H1 (cell line): Measurements from ENCODE around the gene CHRNA4. TPM values are rescaled to one million over a fixed set of nuclear protein-coding genes. Genes with fewer than 3 reads are reported as not detected.

Experiments used
- CTCF ChIA-PET: fragments of 300-600 bp; sonication (Branson Sonifier 250); formaldehyde crosslinking; loops from one replicate; lab custom pipeline; 2021; ENCODE audit not compliant: partially characterized antibody; lab: Charles Lee
- POLR2A ChIA-PET: fragments of 300-600 bp; sonication (Branson Sonifier 250); formaldehyde crosslinking; loops from one replicate; lab custom pipeline; 2021; ENCODE audit warnings: inconsistent platforms; ENCODE audit not compliant: partially characterized antibody; lab: Charles Lee
- DNase-seq, 2 experiments: peaks; one replicate each; pipeline versions ENCODE4 v3.0.0 to v3.0.0-alpha.2; 2010 to 2022; ENCODE audit warnings: low spot score in 2 of 2, low read depth in 1 of 2, mixed read lengths in 1 of 2
- FAIRE-seq: peaks from 2 replicates; lab custom pipeline; 2011; peaks lifted over from hg19 to GRCh38; lab: Jason Lieb, UNC
- H2AFZ ChIP-seq: 2 replicates; pipeline ENCODE4 v1.8.1; 2012; ENCODE audit warnings: low read length, inconsistent platforms
- H2AK5ac ChIP-seq: 2 replicates; pipeline ENCODE4 v1.6.1; 2013; ENCODE audit warnings: low read depth, low read length
- H2BK120ac ChIP-seq: replicated peaks from 2 replicates; pipeline ENCODE3; 2013; ENCODE audit warnings: low read depth, low read length, inconsistent platforms
- H2BK12ac ChIP-seq: 2 replicates; pipeline ENCODE4 v1.6.1; 2013; ENCODE audit warnings: low read depth, low read length
- H2BK15ac ChIP-seq: 2 replicates; pipeline ENCODE4 v1.6.1; 2013; ENCODE audit warnings: low read length
- H2BK20ac ChIP-seq: 2 replicates; pipeline ENCODE4 v1.6.1; 2013; ENCODE audit warnings: low read length
- H2BK5ac ChIP-seq: 2 replicates; pipeline ENCODE4 v1.6.1; 2013; ENCODE audit warnings: low read depth, low read length
- H3K14ac ChIP-seq: 2 replicates; pipeline ENCODE4 v1.6.1; 2013; ENCODE audit warnings: inconsistent platforms; ENCODE audit not compliant: insufficient read length
- H3K18ac ChIP-seq: 2 replicates; pipeline ENCODE4 v1.6.1; 2013; ENCODE audit warnings: low read length; ENCODE audit errors: extremely low read depth
- H3K23ac ChIP-seq: 2 replicates; pipeline ENCODE4 v1.6.1; 2013; ENCODE audit warnings: inconsistent platforms; ENCODE audit not compliant: insufficient read length
- H3K23me2 ChIP-seq: 2 replicates; pipeline ENCODE4 v1.6.1; 2013; ENCODE audit warnings: low read depth, low read length
- H3K27ac ChIP-seq: 2 replicates; pipeline ENCODE4 v1.6.1; 2011; ENCODE audit warnings: low read depth, low read length, inconsistent platforms
- H3K27me3 ChIP-seq, 4 experiments: replicated peaks in 1 of 4; 1 replicate in 1 of 4; 2 replicates in 3 of 4; pipeline versions ENCODE4 v1.6.1 to v1.8.1; 2011 to 2013; ENCODE audit warnings: low read length in 3 of 4, mild to moderate bottlenecking in 3 of 4, inconsistent platforms in 2 of 4, mixed read lengths in 2 of 4, moderate library complexity in 1 of 4; ENCODE audit not compliant: control insufficient read depth in 3 of 4, insufficient read depth in 3 of 4; ENCODE audit errors: extremely low read depth in 1 of 4
- H3K36me3 ChIP-seq, 4 experiments: 2 replicates each; pipeline versions ENCODE4 v1.6.1 to v1.8.1; 2011 to 2013; ENCODE audit warnings: mild to moderate bottlenecking in 4 of 4, low read length in 3 of 4, moderate library complexity in 2 of 4, control low read depth in 1 of 4, inconsistent platforms in 1 of 4; ENCODE audit not compliant: insufficient read depth in 4 of 4, control insufficient read depth in 2 of 4
- H3K4ac ChIP-seq: replicated peaks from 2 replicates; pipeline ENCODE3; 2013; ENCODE audit warnings: low read length, low read depth, mixed read lengths, inconsistent platforms; ENCODE audit not compliant: insufficient read length
- H3K4me1 ChIP-seq, 4 experiments: replicated peaks in 1 of 4; 1 replicate in 1 of 4; 2 replicates in 3 of 4; pipeline versions ENCODE4 v1.6.1 to v1.8.1; 2011 to 2013; ENCODE audit warnings: low read length in 3 of 4, inconsistent platforms in 2 of 4, mixed read lengths in 1 of 4; ENCODE audit not compliant: insufficient read depth in 4 of 4, control insufficient read depth in 3 of 4
- H3K4me2 ChIP-seq, 2 experiments: 2 replicates each; pipeline versions ENCODE4 v1.6.1 to v1.8.1; 2011 to 2013; ENCODE audit warnings: low read depth in 2 of 2, low read length in 2 of 2, control low read depth in 1 of 2, inconsistent platforms in 1 of 2, mild to moderate bottlenecking in 1 of 2; ENCODE audit not compliant: insufficient read depth in 1 of 2
- H3K4me3 ChIP-seq, 4 experiments: fragments of 200-600, 300-600 bp in 1 of 4; sonication (generic), shearing (Covaris generic), sonication (Bioruptor Twin) in 1 of 4; 2 replicates each; pipeline versions ENCODE4 v1.5.1 to v1.8.1; 2011 to 2016; ENCODE audit warnings: low read length in 4 of 4, low read depth in 3 of 4, control low read depth in 2 of 4, inconsistent platforms in 2 of 4, mild to moderate bottlenecking in 2 of 4, mixed read lengths in 1 of 4, moderate library complexity in 1 of 4; ENCODE audit not compliant: insufficient read depth in 2 of 4; ENCODE audit errors: extremely low read depth in 1 of 4
- H3K56ac ChIP-seq: replicated peaks from 2 replicates; pipeline ENCODE3; 2013; ENCODE audit warnings: low read depth, mild to moderate bottlenecking, mixed read lengths, low read length, inconsistent platforms; ENCODE audit not compliant: insufficient read length
- H3K79me1 ChIP-seq: 2 replicates; pipeline ENCODE4 v1.6.1; 2013; ENCODE audit warnings: low read depth, low read length, control low read depth
- H3K79me2 ChIP-seq, 2 experiments: 2 replicates each; pipeline versions ENCODE4 v1.6.1 to v1.8.1; 2012 to 2013; ENCODE audit warnings: low read length in 2 of 2, mild to moderate bottlenecking in 2 of 2, inconsistent platforms in 1 of 2; ENCODE audit not compliant: insufficient read depth in 2 of 2, control insufficient read depth in 1 of 2
- H3K9ac ChIP-seq, 4 experiments: replicated peaks in 1 of 4; 1 replicate in 1 of 4; 2 replicates in 3 of 4; pipeline versions ENCODE4 v1.6.1 to v1.8.1; 2011 to 2013; ENCODE audit warnings: low read depth in 3 of 4, low read length in 3 of 4, control low read depth in 2 of 4, mild to moderate bottlenecking in 2 of 4, moderate library complexity in 2 of 4, inconsistent platforms in 1 of 4; ENCODE audit errors: extremely low read depth in 1 of 4
- H3K9me3 ChIP-seq, 2 experiments: 2 replicates each; pipeline versions ENCODE4 v1.6.1 to v1.8.1; 2012 to 2013; ENCODE audit warnings: mild to moderate bottlenecking in 2 of 2, moderate library complexity in 2 of 2, control low read depth in 1 of 2, inconsistent platforms in 1 of 2, low read depth in 1 of 2, low read length in 1 of 2, mixed read lengths in 1 of 2; ENCODE audit not compliant: insufficient read depth in 2 of 2
- H4K20me1 ChIP-seq, 2 experiments: replicated peaks in 1 of 2; 2 replicates each; pipeline versions ENCODE3 to v1.8.1; 2011 to 2013; ENCODE audit warnings: inconsistent platforms in 2 of 2, low read length in 2 of 2, mild to moderate bottlenecking in 1 of 2; ENCODE audit not compliant: insufficient read depth in 2 of 2, control insufficient read depth in 1 of 2
- H4K5ac ChIP-seq: 2 replicates; pipeline ENCODE4 v1.6.1; 2013; ENCODE audit warnings: low read length, low read depth, mixed read lengths, inconsistent platforms; ENCODE audit not compliant: insufficient read length
- H4K8ac ChIP-seq: 2 replicates; pipeline ENCODE4 v1.8.0; 2013; ENCODE audit warnings: mild to moderate bottlenecking, moderate library complexity, low read length, inconsistent platforms; ENCODE audit not compliant: insufficient read depth; ENCODE audit errors: extremely low read depth
- H4K91ac ChIP-seq: replicated peaks from 2 replicates; pipeline ENCODE3; 2013; ENCODE audit warnings: low read length, mixed read lengths, inconsistent platforms; ENCODE audit not compliant: insufficient read length
- CTBP2 ChIP-seq: IDR thresholded peaks from 2 replicates; pipeline ENCODE4 v1.7.0; 2011; ENCODE audit warnings: borderline replicate concordance, mild to moderate bottlenecking, moderate library complexity, mixed read lengths, low read length; ENCODE audit not compliant: insufficient read depth, insufficient read length
- EP300 ChIP-seq, 2 experiments: IDR thresholded peaks; 1 replicate in 1 of 2; 2 replicates in 1 of 2; pipeline ENCODE4 v1.6.1; 2011 to 2012; ENCODE audit warnings: low read depth in 2 of 2, low read length in 2 of 2, mild to moderate bottlenecking in 2 of 2, borderline replicate concordance in 1 of 2, inconsistent platforms in 1 of 2, moderate library complexity in 1 of 2
- EZH2 ChIP-seq: fragments of 200-600 bp; sonication (generic); IDR thresholded peaks from 2 replicates; pipeline ENCODE4 v1.7.1; 2012; ENCODE audit warnings: low read depth, mild to moderate bottlenecking, moderate library complexity, low read length, inconsistent platforms; ENCODE audit not compliant: severe bottlenecking
- JUN ChIP-seq: IDR thresholded peaks from 2 replicates; pipeline ENCODE4 v1.6.1; 2011; ENCODE audit warnings: low read depth, mild to moderate bottlenecking, improper control_type of control experiment, low read length
- POU5F1 ChIP-seq: IDR thresholded peaks from 2 replicates; pipeline ENCODE4 v1.6.1; 2011; ENCODE audit warnings: low read depth, mild to moderate bottlenecking, low read length, moderate library complexity
- RAD21 ChIP-seq, 2 experiments: IDR thresholded peaks in 1 of 2; conservative IDR thresholded peaks in 1 of 2; 2 replicates each; pipeline ENCODE4 v1.6.1; 2011; ENCODE audit warnings: low read depth in 2 of 2, low read length in 2 of 2, improper control_type of control experiment in 1 of 2, inconsistent platforms in 1 of 2, mild to moderate bottlenecking in 1 of 2, moderate library complexity in 1 of 2
- RBBP5 ChIP-seq: IDR thresholded peaks from 2 replicates; pipeline ENCODE4 v1.7.1; 2012; ENCODE audit warnings: low read depth, mild to moderate bottlenecking, inconsistent platforms, low read length, moderate library complexity, borderline replicate concordance
- RXRA ChIP-seq: IDR thresholded peaks from 2 replicates; pipeline ENCODE4 v1.6.1; 2011; ENCODE audit warnings: low read depth, mild to moderate bottlenecking, low read length, moderate library complexity; ENCODE audit not compliant: insufficient read depth
- TAF1 ChIP-seq: IDR thresholded peaks from 2 replicates; pipeline ENCODE4 v1.6.1; 2011; ENCODE audit warnings: mild to moderate bottlenecking, low read depth, low read length
- WGBS, 2 experiments: shearing (Covaris generic) in 1 of 2; methylation state at CpG; one replicate each; pipeline versions ENCODE4 v1.1.6 to v1.1.7; 2013 to 2015; ENCODE audit warnings: low lambda C conversion rate in 2 of 2, mixed read lengths in 2 of 2, inconsistent platforms in 1 of 2, low coverage in 1 of 2, missing lambda C conversion rate in 1 of 2; ENCODE audit not compliant: insufficient replicate concordance in 2 of 2, insufficient coverage in 1 of 2, insufficient read length in 1 of 2; ENCODE audit errors: extremely low coverage in 1 of 2, missing lambda C conversion rate in 1 of 2; 5-methylcytosine and 5-hydroxymethylcytosine counted together
- polyA plus RNA-seq, 7 experiments: library from polyadenylated mRNA; depleted of rRNA in 3 of 7; stranded (reverse) in 5 of 7; unstranded in 2 of 7; fragments of >200 nt in 5 of 7; fragments of 200-250 nt in 2 of 7; gene quantifications; 1 replicate in 5 of 7; 2 replicates in 1 of 7; 4 replicates in 1 of 7; pipeline versions ENCODE4 v1.2.1 to v1.2.3, GENCODE V29; 2011 to 2013; ENCODE audit warnings: missing spikeins in 2 of 7, mixed read lengths in 2 of 7
- total RNA-seq: library from RNA; stranded (reverse); fragmentation: NEBNext Ultra II Directional; extraction: Animal tissue kit (Norgen Biotek cat#: 25700); gene quantifications from 2 replicates; pipeline ENCODE4 v1.2.1, GENCODE V29; 2021
- TF ChIP-seq, protein P1 (sequence below): IDR thresholded peaks from 2 replicates; pipeline ENCODE4 v1.6.1; 2011; ENCODE audit warnings: low read depth, mild to moderate bottlenecking, low read length; ENCODE audit not compliant: insufficient read depth

CHRNA4 gene
- total and polyA plus RNA-seq, 2 of the 8 experiments (the other 6 are each of a cell fraction or from before 2014, with no cell fraction given) = 4.3 to 5.7 TPM

DNA sequence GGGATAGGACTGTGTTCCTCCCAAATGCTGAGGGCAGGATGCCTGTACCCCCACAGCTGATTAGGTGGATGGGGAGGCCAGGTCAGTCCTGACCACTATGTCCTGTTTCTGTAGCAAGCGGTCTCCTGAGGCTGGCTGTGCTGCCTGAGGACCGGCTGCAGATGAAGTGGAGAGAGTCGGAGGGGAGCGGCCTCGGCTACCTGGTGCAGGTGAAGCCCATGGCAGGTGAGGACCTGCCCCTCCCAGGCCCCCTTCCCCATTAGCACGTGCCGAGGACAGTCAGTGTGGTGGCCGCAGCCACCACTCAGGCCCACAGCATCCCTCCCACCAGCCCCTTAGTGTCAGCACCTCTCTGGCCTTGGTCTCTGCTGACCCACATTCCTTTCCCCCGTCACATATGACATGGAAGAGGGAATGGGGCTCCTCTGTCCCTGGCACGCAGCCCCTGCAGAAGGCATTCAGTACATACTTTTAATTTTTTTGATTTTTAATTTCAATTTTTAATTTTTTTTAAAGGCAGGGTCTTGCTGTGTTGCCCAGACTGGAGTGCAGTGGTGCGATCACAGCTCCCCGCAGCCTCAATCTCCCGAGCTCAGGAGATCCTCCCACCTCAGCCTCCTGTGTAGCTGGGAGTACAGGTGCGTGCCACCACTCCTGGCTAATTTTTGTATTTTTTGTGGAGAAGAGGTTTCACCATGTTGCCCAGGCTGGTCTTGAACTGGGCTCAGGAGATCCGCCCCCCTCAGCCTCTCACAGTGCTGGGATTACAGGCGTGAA lies 63.2 kb downstream of the CHRNA4 start:
- no peak overlapping the region for H4K91ac ChIP-seq
- H3K79me2 ChIP-seq = no peaks in the 10 kb centered on the region
- no peaks in the 10 kb centered on the region for H3K36me3 ChIP-seq
- H4K8ac ChIP-seq = no peak overlapping the region; the same call in 1 of the 2 replicates
- no peaks in the 10 kb centered on the region for H3K9me3 ChIP-seq
- CTCF ChIA-PET = interaction anchor here (0.7 to 9.9 kb wide), 6 partner anchors 12 to 655 kb away, joined by 3 to 81 read pairs (median 15); no protein-coding TSS in a partner anchor
- peak overlapping the region; percentile 48; the same call in 1 of the 2 replicates for H3K18ac ChIP-seq
- peaks cover 0 to 24% (median 20%) of the 10 kb centered on the region in 4 experiments; a peak in 6 of 7 replicates for H3K4me1 ChIP-seq
- peaks cover 3% of the 10 kb centered on the region; the same call in 1 of the 2 replicates for H3K23me2 ChIP-seq
- H3K4ac ChIP-seq = peak overlapping the region; percentile 53
- H4K20me1 ChIP-seq = no peaks in the 10 kb centered on the region
- WGBS, 2 experiments = 91% methylated on average over 16 of the region's 16 CpGs; no CpG with 5 or more reads in 1 of the 2 experiments
- H3K9ac ChIP-seq = no peak overlapping the region
- H2BK20ac ChIP-seq = no peak overlapping the region
- no peak overlapping the region for H4K5ac ChIP-seq
- FAIRE-seq = no peak
- H2BK5ac ChIP-seq = no peak overlapping the region
- no peaks in the 10 kb centered on the region for H3K79me1 ChIP-seq
- POLR2A ChIA-PET = interaction anchor here (0.6 kb wide), 1 partner anchor 56 kb away, joined by 3 read pairs; no protein-coding TSS in a partner anchor
- H3K56ac ChIP-seq = no peak overlapping the region
- H3K27me3 ChIP-seq = peaks cover 0 to 9% (median 4%) of the 10 kb centered on the region in 4 experiments; a peak in 3 of 7 replicates
- H2AK5ac ChIP-seq = 0 out of 2 replicates have a peak overlapping the region, but pooled peaks have one; percentile 53
- no peak overlapping the region for H2BK120ac ChIP-seq
- H3K4me3 ChIP-seq = no peak overlapping the region
- no peak overlapping the region for H2AFZ ChIP-seq
- no peak overlapping the region for H3K23ac ChIP-seq
- no peak overlapping the region for H3K4me2 ChIP-seq
- DNase-seq = no peak
- no peak overlapping the region for H3K27ac ChIP-seq
- no peak overlapping the region for H3K14ac ChIP-seq
- 0 out of 2 replicates have a peak overlapping the region, but pooled peaks have one; percentile 61 for H2BK15ac ChIP-seq
- H2BK12ac ChIP-seq = no peak overlapping the region
- TF ChIP-seq TAF1 = no peak
- TF ChIP-seq JUN = no peak
- no peak for TF ChIP-seq RXRA
- no peak for TF ChIP-seq CTBP2
- TF ChIP-seq POU5F1 = no peak
- TF ChIP-seq, protein P1, sequence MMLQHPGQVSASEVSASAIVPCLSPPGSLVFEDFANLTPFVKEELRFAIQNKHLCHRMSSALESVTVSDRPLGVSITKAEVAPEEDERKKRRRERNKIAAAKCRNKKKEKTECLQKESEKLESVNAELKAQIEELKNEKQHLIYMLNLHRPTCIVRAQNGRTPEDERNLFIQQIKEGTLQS = no peak
- TF ChIP-seq RAD21 (IDR thresholded peaks at IDR 0.05 in 1 of 2, conservative IDR thresholded peaks at IDR 0.05 in 1 of 2; ENCODE audit: low read depth in 2 of 2, low read length in 2 of 2) = no peak
- TF ChIP-seq EP300 (IDR thresholded peaks at IDR 0.05; ENCODE audit: borderline replicate concordance in 1 of 2, low read depth in 2 of 2, low read length in 2 of 2) = no peak
- TF ChIP-seq RBBP5 = no peak
- TF ChIP-seq EZH2 = no peak
